Inferior parietal cortex (tissue), 1 donor: ENCODE measurements around the gene PCSK4.
"Not testable (repeated sequence)": the region's sequence is repeated elsewhere in the genome, so short reads cannot be mapped to it uniquely, and the experiment has no call there.

ENCODE experiments used
- DNase-seq: peaks from one replicate; pipeline ENCODE4 v3.0.0-alpha.2; 2016; ENCODE audit errors: extremely low spot score

The PCSK4 gene

GRCh38 chr19:1487576-1488281, 2.4 kb downstream of the PCSK4 start:
- no peak for DNase-seq

- DNase-seq: no peak
These were observed 3.2 kb downstream of the PCSK4 start for GRCh38 chr19:1486720-1487575.

DNA sequence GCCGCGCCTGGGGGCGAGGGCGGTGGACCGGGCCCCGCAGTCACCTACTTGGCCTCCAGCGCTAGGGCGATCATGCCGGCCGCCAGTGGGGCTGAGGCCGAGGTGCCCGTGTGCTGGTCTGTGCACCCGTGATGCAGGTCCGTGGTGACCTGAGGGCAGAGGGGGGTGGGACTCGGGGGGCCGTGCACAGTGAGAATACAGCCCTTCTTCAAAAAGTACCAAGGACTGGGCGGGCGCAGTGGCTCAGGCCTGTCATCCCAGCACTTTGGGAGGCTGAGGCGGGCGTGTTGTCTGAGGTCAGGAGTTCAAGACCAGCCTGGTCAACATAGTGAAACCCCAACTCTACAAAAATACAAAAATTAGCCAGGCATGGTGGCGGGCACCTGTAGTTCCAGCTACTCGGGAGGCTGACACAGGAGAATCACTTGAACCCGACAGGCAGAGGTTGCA, 6.1 kb downstream of the PCSK4 start:
- DNase-seq: no peak

DNA sequence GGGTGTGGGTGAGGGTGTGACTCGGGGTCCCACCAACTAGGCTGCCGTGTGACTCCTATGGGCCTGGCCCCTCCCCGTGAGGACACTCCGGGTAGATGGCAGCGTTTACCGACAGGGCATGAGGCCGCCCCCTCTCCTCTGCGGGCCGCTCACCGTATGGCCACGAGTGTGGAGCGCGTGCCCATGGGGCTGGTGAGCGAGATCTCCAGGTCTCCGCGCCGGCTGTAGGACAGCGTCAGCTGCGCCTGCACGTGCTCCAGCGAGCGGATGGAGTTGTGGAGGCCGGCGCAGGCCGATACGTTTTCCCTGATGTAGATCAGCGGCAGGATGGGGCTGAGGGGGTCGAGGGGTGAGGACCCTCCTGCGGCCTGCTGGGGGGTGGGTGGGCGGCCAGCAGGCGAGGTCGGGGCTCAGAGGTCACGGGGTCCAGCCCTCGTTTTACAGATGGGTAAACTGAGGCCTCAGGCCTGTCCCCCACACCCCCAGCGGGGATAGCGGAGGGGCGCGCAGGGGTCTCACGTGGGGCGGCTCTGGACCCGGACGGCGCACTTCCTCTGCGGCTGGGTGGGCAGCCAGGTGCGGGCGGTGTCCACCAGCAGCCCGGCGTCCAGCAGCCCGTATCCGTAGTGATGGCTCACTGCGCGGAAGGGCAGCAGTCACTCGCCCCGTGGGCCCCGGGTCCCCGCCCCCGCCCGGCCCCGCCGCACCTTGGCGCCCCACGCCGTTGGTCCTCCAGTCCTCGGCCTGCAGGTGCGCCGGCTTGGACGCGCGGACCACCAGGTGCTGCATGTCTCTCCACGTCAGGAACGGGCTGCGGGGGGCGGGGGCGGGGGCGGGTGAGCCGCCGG, 6.8 kb downstream of the PCSK4 start:
- no peak for DNase-seq

- no peak for DNase-seq
These were observed 7.6 kb downstream of the PCSK4 start for GRCh38 chr19:1482361-1483130.

DNA sequence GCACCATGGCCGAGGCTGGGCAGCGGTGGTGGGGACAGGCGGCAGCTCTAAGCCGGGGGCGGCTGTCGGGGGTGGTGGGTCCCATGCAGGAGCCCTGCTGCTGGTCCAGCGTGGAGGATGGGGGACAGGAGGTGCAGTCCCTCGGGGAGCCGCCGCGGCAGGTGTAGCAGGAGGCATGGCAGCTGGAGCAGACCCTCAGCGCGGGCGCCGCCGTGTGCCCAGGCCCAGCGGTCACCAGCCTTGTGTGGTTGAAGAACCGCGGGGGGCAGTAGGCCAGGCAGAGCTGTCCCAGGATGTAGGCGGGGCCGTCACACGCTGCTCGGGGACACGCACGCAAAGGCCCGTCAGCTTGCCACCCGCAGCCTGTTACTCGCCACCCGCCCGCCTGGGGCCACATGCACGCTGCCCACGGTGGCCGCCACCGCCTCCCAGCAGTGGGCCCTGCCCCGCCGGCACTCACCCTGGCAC, 8.2 kb downstream of the PCSK4 start:
- DNase-seq: no peak

DNA sequence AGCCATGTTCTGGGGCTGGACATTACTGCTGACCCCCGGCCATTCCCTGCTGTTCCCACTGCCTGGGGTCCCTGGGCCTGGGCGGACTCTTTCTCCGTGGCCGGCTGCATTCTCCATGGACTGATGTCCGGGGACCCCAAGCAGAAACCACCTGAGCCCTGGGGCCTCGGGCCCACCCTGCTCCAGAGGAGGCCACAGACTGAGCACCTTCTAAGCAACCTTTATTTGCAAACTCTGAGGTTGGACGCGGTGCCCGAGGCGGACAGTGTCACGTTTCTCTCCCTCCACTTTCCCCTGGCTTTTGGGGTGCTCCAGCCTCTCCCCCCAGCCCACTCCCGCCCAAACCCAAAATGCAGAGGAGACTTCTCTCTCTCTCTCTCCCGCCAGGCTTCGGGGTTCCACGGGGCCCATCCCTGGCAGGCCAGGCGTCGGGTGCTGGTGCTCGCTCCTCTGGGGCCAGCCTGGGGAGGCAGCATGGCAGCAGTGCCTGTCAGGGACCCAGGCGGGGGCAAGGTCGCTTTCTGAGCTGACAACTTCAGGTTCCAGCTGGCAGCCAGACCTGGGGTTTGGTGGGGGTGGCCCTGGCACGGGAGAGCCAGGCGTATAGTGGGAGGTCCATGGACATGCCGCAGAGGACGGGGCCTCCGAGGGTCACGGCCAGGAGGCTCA, 8.8 kb downstream of the PCSK4 start:
- DNase-seq: no peak

- DNase-seq: peak; percentile 95
These were observed 11.0 kb downstream of the PCSK4 start, which contains the start of gene C19orf25 for GRCh38 chr19:1478934-1479707. Gene C19orf25 (minus strand): TSS chr19:1479215. CDS start chr19:1478903, 312 bp downstream.

- not testable (repeated sequence) for DNase-seq
These were observed 13.1 kb downstream of the PCSK4 start for GRCh38 chr19:1477056-1477455.

DNA sequence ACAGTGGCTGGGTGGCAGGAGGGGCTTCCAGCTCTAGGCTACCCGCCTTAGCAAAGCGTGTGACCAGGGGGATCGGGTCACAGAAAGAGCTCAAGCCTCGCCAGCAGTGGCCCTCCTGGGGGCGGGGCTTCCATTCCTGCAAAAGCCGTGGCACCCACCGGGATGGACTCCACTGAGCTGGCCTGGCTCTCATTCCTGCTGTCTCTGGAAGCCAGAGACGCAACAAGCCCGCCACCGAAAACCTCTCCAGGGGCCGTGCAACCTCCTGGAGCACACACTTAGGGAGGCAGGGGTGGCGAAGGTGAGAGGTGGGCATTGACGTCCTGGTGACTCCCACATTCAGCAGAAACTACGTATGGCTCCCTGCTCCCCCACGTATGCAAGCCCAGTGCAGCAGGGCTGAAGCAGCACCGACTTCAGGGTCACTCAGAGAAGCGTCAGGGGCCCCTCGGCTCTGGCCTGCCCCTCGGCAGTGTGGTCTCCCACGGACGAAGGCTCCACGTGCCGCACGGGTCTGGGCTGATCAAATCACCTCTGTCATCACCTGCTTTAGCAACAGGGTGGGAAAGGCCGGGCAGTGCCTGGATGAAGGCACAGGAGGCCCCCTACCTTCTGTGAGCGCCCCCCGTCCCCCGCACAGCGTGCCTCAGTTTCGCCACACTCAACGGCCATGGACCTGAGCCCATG, 14.3 kb downstream of the PCSK4 start:
- DNase-seq: no peak

GRCh38 chr19:1474765-1475351, 15.3 kb downstream of the PCSK4 start:
- no peak for DNase-seq

DNA sequence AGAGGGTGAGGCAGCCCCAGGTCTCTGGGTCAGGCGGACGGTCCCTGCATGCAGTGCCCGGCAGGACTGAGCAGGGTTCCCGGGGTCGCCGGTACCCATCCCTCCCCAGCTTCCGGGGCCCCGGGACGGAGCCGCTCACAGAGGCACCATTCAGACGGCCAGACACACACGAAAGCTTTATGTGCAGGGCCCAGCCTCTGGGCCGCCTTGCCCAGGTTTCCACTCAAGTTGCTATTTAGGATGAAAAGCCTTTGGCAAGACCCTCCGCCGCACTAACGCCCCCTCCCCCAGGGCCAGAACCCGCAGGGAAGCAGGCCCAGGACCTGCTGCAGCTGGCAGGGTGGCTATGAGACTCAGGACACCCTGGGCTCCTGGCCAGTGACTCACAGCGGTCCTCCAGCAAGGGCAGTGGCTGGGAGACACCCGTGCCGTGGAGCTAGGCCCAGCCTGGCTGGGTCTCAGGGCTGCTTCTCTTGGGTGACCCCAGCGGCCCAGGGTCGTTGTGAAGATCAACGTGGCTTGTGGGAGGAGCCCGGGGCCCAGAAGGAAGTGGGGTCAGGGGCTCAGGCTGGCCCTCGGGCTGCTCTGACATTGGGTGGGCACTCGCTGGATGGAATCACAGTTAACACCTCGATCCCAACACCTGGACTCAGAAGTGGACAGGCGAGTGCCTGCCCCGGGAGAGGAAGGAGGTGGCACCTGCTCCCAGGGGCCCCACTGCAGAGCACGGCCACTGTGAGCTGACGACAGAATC, 16.0 kb downstream of the PCSK4 start:
- DNase-seq: no peak

- no peak for DNase-seq
These were observed 16.9 kb downstream of the PCSK4 start for GRCh38 chr19:1473085-1473851.

- no peak for DNase-seq
These were observed 17.7 kb downstream of the PCSK4 start for GRCh38 chr19:1472231-1473084.

- DNase-seq: no peak
These were observed 18.5 kb downstream of the PCSK4 start for GRCh38 chr19:1471515-1472160.

- DNase-seq: no peak
These were observed 19.1 kb downstream of the PCSK4 start for GRCh38 chr19:1471010-1471514.
